HG03432 (cell line): ENCODE results near the gene DENND6B.
"Not testable (repeated sequence)": the region's sequence is repeated elsewhere in the genome, so short reads cannot be mapped to it uniquely, and the experiment has no call there.

Experiments used
- ATAC-seq: cut with Tn5 transposase; IDR thresholded peaks from one replicate; pipeline ENCODE4 v1.9.1; 2021; ENCODE audit warnings: mild to moderate bottlenecking, moderate library complexity; ENCODE audit not compliant: unreplicated experiment

Gene DENND6B

GRCh38 chr22:50326956-50327710, at the start of gene DENND6B:
Gene DENND6B, minus strand, starts transcription at chr22:50327012. Its CDS starts 24 bp downstream, at chr22:50326988.
- peak; percentile 88 for ATAC-seq

- no peak for ATAC-seq
These were observed 49.4 kb upstream of the DENND6B start for GRCh38 chr22:50376085-50376651.

- no peak for ATAC-seq
These were observed 44.4 kb upstream of the DENND6B start for GRCh38 chr22:50371101-50371648.

GRCh38 chr22:50367778-50368500, 41.1 kb upstream of the DENND6B start:
- ATAC-seq, result no peak

- not testable (repeated sequence) for ATAC-seq
These were observed 37.0 kb upstream of the DENND6B start for GRCh38 chr22:50363803-50364194.

GRCh38 chr22:50363166-50363802, 36.5 kb upstream of the DENND6B start:
- no peak for ATAC-seq

GRCh38 chr22:50361688-50362087, 34.9 kb upstream of the DENND6B start:
- no peak for ATAC-seq

- no peak for ATAC-seq
These were observed 34.4 kb upstream of the DENND6B start for GRCh38 chr22:50361222-50361621.

- no peak for ATAC-seq
These were observed 33.8 kb upstream of the DENND6B start for GRCh38 chr22:50360578-50360977.

GRCh38 chr22:50357756-50358155, 30.9 kb upstream of the DENND6B start:
- no peak for ATAC-seq

GRCh38 chr22:50357222-50357621, 30.4 kb upstream of the DENND6B start:
- no peak for ATAC-seq

- ATAC-seq, result no peak
These were observed 29.4 kb upstream of the DENND6B start for GRCh38 chr22:50356186-50356585.

- no peak for ATAC-seq
These were observed 21.2 kb upstream of the DENND6B start for GRCh38 chr22:50348058-50348457.

- no peak for ATAC-seq
These were observed 20.3 kb upstream of the DENND6B start for GRCh38 chr22:50347157-50347556.

GRCh38 chr22:50346470-50346869, 19.7 kb upstream of the DENND6B start:
- no peak for ATAC-seq

- no peak for ATAC-seq
These were observed 16.7 kb upstream of the DENND6B start for GRCh38 chr22:50343541-50343935.

GRCh38 chr22:50342651-50343540, 16.1 kb upstream of the DENND6B start, which contains the start of gene PPP6R2:
Gene PPP6R2, plus strand, starts transcription at chr22:50343327. Its CDS starts 50,582 bp downstream, at chr22:50393909.
- peak; percentile 70 for ATAC-seq

- ATAC-seq, result peak; percentile 56
These were observed 15.3 kb upstream of the DENND6B start for GRCh38 chr22:50341977-50342650.
